Right cardiac atrium (tissue), 5 donors: ENCODE data around the gene EVA1A. TPM values are rescaled to one million over a fixed set of nuclear protein-coding genes. Genes with fewer than 3 reads are reported as not detected.

ENCODE experiments used
- ATAC-seq, 2 donors: fragments of 200-7000 bp; cut with Tn5 transposase; one replicate each; pipeline versions ENCODE4 v1.8.0 to v1.9.1; 2020; ENCODE audit warnings: moderate library complexity in 2 of 2, mild to moderate bottlenecking in 1 of 2
- DNase-seq, 3 donors: peaks; one replicate each; pipeline ENCODE4 v3.0.0-alpha.2; 2020
- H3K27ac ChIP-seq: one replicate; pipeline ENCODE4 v1.5.1; 2013; ENCODE audit warnings: mild to moderate bottlenecking, low read length, control low read depth, moderate library complexity
- H3K27me3 ChIP-seq: one replicate; pipeline ENCODE4 v1.6.1; 2013; ENCODE audit not compliant: control insufficient read depth, insufficient read depth
- H3K4me1 ChIP-seq: one replicate; pipeline ENCODE4 v1.6.1; 2013; ENCODE audit warnings: low read length; ENCODE audit not compliant: control insufficient read depth, insufficient read depth
- H3K4me3 ChIP-seq: one replicate; pipeline ENCODE4 v1.5.1; 2013; ENCODE audit warnings: low read length, control low read depth
- H3K9me3 ChIP-seq: one replicate; pipeline ENCODE4 v1.6.1; 2013; ENCODE audit warnings: low read length; ENCODE audit not compliant: control insufficient read depth
- WGBS: extraction: QIAGEN DNeasy Blood & Tissue Kit; methylation state at CpG from one replicate; pipeline ENCODE4 v1.1.7; 2013; 5-methylcytosine and 5-hydroxymethylcytosine counted together
- intact Hi-C, 4 donors: fragments of 100-400 bp; cut with DNase I; formaldehyde crosslinking; loops; one replicate each; pipeline versions ENCODE4 v1.11.0 to v1.14.0; 2022 to 2023
- polyA plus RNA-seq: library from polyadenylated mRNA; stranded (reverse); fragments of 200-250 nt; gene quantifications from one replicate; pipeline ENCODE4 v1.2.3, GENCODE V29; 2013
- total RNA-seq, 4 donors: library from RNA; stranded (reverse); fragmentation: NEBNext Ultra II Directional; extraction: Animal tissue kit (Norgen Biotek cat#: 25700); gene quantifications; one replicate each; pipeline ENCODE4 v1.2.1, GENCODE V29; 2021
- donor health status: healthy with polysubstance abuse.
- donor health status: DM: no; HTN: yes; CAD: no.
- donor health status: DM: no; HTN: no; CAD: no.
- donor health status: DM: no; HTN: yes; CAD: no; lungs with severe emphysema.
- donor health status: DM: yes; HTN: yes; CAD: no.

Gene EVA1A
- total and polyA plus RNA-seq, 5 donors, result 0.24 to 0.66 (median 0.26) TPM; not detected in 2

DNA sequence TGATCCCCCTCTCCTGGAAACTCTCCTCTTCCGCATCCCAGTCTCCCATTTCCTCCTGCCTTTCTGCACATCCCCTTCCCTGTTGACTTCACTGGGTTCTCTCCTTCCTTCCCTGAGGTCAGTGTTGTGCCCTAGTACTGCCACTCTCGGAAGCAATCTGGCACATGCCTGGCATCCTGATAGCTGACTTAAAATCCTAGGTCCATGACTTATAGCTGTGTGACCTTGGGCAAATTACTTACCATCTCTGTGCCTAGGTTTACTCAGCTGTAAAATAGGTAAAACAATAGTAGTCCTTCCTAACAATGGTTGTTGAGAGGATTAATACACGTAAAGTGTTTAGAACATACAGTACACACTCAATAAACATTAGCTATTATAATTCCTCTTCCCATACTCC lies 9.3 kb downstream of the EVA1A start:
- no peaks in the 10 kb centered on the region for H3K27me3 ChIP-seq
- H3K9me3 ChIP-seq, result no peaks in the 10 kb centered on the region
- no peak overlapping the region for H3K4me3 ChIP-seq
- WGBS, result 92% methylated on average over 3 of the region's 3 CpGs
- no peak overlapping the region for H3K27ac ChIP-seq
- DNase-seq, result no peak
- H3K4me1 ChIP-seq, result no peaks in the 10 kb centered on the region
- intact Hi-C loops, result no loop called here
- ATAC-seq, result no peak

DNA sequence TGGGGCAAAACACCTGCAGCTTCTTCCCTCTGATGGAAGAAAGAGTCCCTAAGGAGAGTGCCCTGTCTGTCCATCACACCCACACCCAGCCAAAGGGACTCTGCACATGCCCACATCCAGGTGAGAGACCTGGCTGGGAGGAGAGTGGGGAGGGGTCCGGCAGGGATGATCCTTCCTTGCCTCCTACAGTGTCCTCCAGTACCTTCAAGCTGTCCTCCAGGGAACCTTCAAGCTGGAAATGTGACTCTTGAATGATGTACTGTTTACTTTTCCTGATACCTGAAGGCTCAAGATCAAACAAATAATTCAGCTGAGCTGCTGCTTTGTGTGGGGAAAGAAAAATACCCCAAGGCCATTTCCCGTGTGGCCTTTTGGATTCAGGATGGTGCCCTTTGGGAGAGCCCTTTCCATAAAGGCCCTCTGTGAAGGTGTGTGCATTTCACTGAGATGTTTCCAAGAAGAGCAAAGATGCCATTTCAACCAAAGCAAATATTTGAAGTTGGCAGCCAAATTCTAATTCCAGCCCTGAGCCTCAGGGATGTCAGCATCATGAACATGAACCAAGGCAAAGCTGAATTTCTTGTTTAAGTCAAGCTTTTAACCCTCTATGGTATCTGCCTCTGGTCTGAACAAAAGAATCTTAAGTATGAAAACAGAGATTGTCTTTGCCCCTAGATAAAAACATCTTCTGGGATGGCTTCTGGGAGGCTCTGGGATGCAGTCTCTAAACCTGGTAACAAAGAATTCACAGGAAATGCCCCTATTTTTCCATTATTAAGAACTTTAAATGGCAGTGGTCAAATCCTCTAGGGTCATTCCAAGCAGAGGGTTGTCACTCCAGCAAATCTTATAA lies 11.1 kb downstream of the EVA1A start:
- no peak overlapping the region for H3K27ac ChIP-seq
- WGBS, result 78% methylated on average over 2 of the region's 2 CpGs
- no peak overlapping the region for H3K4me3 ChIP-seq
- ATAC-seq (no peak), DNase-seq (no peak)
- no peaks in the 10 kb centered on the region for H3K9me3 ChIP-seq
- no peaks in the 10 kb centered on the region for H3K27me3 ChIP-seq
- H3K4me1 ChIP-seq, result no peaks in the 10 kb centered on the region
- intact Hi-C loops, result no loop called here

DNA sequence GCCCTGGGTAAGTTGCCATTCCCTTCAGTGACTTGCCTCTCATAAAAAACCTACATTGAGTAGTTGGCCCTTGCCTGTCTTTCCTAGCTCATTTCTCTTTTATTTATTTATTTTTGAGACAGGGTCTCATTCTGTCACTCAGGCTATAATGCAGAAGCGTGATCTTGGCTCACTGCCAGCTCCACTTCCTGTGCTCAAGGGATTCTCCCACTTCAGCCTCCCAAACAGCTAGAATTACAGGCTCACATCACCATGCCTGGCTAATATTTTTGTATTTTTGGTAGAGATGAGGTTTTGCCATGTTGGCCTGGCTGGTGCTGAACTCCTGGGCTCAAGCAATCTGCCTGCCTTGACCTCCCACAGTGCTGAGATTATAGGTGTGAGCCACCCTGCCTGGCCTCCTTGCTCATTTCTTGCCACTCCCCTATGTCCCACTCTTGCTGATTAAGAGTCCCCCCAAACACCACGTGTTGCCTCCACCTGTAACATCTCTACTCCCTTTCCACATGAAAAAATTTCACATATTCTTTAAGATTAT lies 12.6 kb downstream of the EVA1A start:
- no peak for ATAC-seq
- intact Hi-C loops, result no loop called here
- H3K4me1 ChIP-seq, result no peaks in the 10 kb centered on the region

DNA sequence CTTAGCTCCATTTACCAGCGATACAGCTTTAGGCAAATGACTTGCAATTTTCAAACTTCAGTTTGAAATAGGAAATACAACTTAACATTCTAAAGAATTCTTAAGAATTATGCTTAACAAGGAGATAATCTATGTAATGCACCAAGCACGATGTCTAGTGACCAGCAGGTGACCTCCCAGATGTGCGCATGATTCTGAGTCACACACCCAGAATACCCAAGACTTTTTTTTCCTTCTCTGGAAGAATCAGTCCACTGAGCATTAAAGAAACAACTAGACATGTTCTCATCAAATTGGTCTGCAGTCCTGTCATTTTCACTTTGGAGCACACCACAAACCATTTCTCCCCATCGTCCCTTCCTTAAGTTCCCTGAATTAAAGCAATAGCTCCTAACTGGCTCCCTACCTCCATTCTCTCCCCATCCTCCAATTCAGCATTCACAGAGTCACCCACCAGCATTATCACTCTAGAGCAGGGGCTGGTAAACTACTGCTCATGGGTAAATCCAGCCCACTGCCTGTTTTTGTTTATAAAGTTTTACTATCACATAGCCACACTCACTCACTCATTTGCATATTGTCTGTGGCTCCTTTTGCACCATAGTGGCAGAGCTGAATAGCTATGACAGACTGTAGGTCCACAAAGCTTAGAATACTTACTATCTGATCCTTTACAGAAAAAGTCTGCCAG lies 13.2 kb downstream of the EVA1A start:
- 84% methylated on average over 4 of the region's 4 CpGs for WGBS

More for the DNA sequence above, 12.6 kb downstream of the EVA1A start:
- DNase-seq, result peak in 1 of 3 donors; percentile 55
- Histone ChIP-seq H3K27ac (no peak overlapping the region), H3K9me3 (no peaks in the 10 kb centered on the region), H3K27me3 (no peaks in the 10 kb centered on the region), H3K4me3 (no peak overlapping the region)
- 34% methylated on average over 2 of the region's 2 CpGs for WGBS

DNA sequence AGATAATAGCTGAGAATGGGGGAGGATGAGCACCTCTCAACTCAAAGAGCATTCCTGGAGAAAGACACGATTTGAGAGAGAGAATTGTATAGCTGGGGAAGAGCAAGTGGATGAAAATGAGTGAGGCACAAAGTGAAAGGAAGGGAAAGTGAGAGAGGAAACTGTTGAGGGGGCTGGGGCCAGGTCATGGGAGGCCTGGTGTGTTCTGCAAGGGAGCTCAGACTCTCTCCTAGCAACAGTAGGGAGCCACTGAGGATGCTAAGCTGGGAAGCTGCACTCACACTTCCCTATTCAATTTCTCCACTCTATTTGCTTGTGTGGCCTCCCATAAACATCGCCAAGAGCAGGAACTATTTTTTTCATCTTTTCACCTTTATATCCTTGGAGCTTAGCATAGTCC lies 14.8 kb downstream of the EVA1A start:
- no peak for ATAC-seq

More for the DNA sequence above, 13.2 kb downstream of the EVA1A start:
- Histone ChIP-seq H3K4me3 (no peak overlapping the region), H3K4me1 (no peaks in the 10 kb centered on the region), H3K27ac (no peak overlapping the region), H3K27me3 (no peaks in the 10 kb centered on the region), H3K9me3 (no peaks in the 10 kb centered on the region)
- DNase-seq (no peak), ATAC-seq (no peak)
- intact Hi-C loops, result no loop called here

DNA sequence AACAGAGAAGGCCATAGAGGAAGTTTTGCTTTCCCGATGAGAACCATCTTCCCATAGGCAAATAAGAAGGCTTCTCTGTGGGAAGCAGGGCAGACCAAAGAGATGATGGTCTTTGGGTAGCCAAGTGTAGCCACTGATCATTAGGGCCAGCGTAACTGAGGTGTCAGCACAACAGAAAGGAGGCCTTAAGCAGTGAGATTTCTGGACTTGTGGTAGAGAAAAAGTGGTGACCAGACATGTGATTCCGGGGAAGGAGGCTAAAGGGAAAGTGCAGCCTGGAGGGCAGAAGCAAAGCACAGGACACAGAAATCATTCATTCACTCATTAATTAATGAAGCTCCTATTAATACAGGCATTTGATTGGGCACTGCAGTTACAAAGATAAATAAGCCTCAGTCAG lies 15.4 kb downstream of the EVA1A start:
- no peak overlapping the region for H3K27ac ChIP-seq
- ATAC-seq (no peak), DNase-seq (no peak)
- no peak overlapping the region for H3K4me3 ChIP-seq
- H3K4me1 ChIP-seq, result no peaks in the 10 kb centered on the region
- intact Hi-C loops, result no loop called here
- H3K9me3 ChIP-seq, result no peaks in the 10 kb centered on the region
- 91% methylated on average over 3 of the region's 3 CpGs for WGBS
- no peaks in the 10 kb centered on the region for H3K27me3 ChIP-seq

More for the DNA sequence above, 14.8 kb downstream of the EVA1A start:
- no peak overlapping the region for H3K4me3 ChIP-seq
- DNase-seq, result no peak
- no peak overlapping the region for H3K27ac ChIP-seq
- no peaks in the 10 kb centered on the region for H3K9me3 ChIP-seq
- intact Hi-C loops, result no loop called here
- no peaks in the 10 kb centered on the region for H3K4me1 ChIP-seq
- WGBS, result 83% methylated on average over 2 of the region's 2 CpGs
- H3K27me3 ChIP-seq, result no peaks in the 10 kb centered on the region

DNA sequence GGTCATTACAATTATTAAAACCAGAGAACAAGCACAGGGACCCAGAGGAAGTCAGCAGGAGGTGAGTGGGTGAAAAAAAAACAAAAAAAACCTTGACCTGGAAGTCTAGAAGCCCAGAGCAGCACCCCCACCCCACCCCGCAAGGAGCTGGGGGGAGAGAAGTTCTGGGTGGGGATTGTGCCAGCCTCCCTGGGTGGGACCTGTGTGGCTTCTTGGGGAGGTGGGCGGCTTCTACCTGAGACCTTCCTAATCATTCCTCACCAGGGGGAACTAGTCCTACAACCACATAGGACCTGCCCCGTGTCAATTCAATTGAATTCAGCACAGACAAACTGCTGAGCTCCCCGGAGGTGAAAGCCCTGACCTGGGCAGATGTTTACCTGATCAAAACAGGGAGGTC lies 17.3 kb downstream of the EVA1A start:
- H3K27me3 ChIP-seq, result no peaks in the 10 kb centered on the region
- WGBS, result 85% methylated on average over 4 of the region's 4 CpGs
- intact Hi-C loops, result no loop called here
- no peaks in the 10 kb centered on the region for H3K9me3 ChIP-seq
- no peak overlapping the region for H3K4me3 ChIP-seq
- DNase-seq (no peak), ATAC-seq (no peak)
- H3K4me1 ChIP-seq, result no peaks in the 10 kb centered on the region
- no peak overlapping the region for H3K27ac ChIP-seq

DNA sequence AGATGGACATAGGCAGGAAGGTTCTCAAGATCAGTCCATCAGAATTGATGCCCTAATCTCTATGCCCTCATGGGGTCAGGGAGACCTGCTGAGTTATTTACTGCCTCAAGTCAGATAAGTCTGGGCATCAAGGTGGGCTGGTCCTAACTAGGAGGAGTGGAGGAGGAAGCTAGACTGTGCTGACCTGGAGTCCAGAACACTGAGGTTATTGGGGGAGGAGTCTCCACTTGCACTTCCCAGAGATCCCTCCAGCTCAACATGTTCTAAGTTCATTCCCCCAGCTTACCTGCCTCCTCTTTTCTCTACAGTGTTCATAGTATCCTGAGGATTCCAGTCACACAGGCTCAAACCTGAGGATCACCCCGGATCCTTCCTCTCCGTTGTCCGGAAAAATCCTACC lies 19.3 kb downstream of the EVA1A start:
- Histone ChIP-seq H3K27ac (no peak overlapping the region), H3K27me3 (no peaks in the 10 kb centered on the region), H3K9me3 (no peaks in the 10 kb centered on the region), H3K4me3 (no peak overlapping the region), H3K4me1 (no peaks in the 10 kb centered on the region)
- intact Hi-C loops, result no loop called here
- WGBS, result 96% methylated on average over 3 of the region's 3 CpGs
- no peak for ATAC-seq
- no peak for DNase-seq

DNA sequence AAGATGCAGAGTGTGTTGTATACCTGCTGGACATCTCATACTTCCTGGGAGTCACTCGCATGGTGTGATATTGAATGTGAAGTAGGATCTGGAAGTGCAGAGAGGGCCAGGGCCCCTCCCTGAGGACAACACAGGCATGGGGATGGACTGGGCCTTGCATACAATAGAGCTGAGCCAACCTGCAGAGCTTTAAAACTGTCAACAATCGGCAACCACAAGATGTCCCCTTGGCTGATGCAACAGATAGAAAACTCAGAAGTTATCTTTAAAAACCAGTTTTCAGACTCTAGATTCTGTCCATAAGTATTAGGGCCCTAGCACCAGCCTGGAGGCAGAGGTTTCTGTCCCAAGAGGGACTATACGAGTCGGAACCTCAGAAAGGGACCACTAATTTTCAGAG lies 19.7 kb downstream of the EVA1A start:
- H3K27me3 ChIP-seq, result no peaks in the 10 kb centered on the region
- no peaks in the 10 kb centered on the region for H3K9me3 ChIP-seq
- no peaks in the 10 kb centered on the region for H3K4me1 ChIP-seq
- H3K27ac ChIP-seq, result no peak overlapping the region
- H3K4me3 ChIP-seq, result no peak overlapping the region
- WGBS, result 92% methylated on average over 4 of the region's 4 CpGs
- intact Hi-C loops, result no loop called here
- ATAC-seq (no peak), DNase-seq (no peak)

DNA sequence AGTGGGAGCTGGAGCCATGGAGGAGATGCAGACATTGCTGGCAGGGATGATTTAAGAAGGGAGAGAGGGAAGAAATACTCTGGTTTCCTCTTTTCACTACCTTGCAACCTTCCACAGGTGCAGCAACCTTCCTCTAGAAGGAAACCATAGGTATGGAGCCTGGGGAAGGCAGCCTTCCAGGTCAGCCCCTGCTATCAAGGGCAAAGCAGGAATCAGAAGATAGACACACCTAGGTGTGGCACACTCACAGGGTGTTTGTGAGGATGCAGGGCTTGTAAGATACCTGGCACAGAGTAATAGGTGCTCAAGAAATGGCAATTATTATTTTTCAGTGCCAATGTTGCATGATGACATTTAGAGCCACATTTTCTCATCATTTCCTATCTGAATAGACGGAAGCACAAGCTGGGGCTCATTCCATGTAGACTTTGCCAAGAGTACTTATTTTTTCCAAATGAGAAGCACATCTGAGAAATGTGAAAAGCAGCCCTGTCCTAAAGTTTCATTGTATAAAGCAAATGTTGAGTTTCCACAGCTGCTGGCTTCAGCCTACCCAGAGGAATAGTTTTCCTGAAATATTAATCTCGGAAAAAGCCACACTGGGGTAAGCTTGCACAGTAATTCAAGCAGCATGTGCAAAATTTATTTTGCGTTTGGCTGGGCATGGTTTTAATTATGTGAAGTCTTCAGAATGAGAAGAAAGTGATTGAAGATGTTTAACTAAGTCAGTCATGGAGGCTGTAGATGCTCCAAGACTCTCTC lies 20.6 kb downstream of the EVA1A start:
- 40% methylated on average over 3 of the region's 3 CpGs for WGBS
- Histone ChIP-seq H3K4me1 (no peaks in the 10 kb centered on the region), H3K27ac (no peak overlapping the region), H3K4me3 (no peak overlapping the region), H3K27me3 (no peaks in the 10 kb centered on the region), H3K9me3 (no peaks in the 10 kb centered on the region)
- no peak for DNase-seq
- ATAC-seq, result no peak
- intact Hi-C loops, result no loop called here
